Measurements from ENCODE around the gene OXSM. TPM values are rescaled to one million over a fixed set of nuclear protein-coding genes. Genes with fewer than 3 reads are reported as not detected.

OXSM gene
- total and polyA plus RNA-seq, 2 experiments from 2014 or later, result 1.3 to 2.2 TPM

DNA sequence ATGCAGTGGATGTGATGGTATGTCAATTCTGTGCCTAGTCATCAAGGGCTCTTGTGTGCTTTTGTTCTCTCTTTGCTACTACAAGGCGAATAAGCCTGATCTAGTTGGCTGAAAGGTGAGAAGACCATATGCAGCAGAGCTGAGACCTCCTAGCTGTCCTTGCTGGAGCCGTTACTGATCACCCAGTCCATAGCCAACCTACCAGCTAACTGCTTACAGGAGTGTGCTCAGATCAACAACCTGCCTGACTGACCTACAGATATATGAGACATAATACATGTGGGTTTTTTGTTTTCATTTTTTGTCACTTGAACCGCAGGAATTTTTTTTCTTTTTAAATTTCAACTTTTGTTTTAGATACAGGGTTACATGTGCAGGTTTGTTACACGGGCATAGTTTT lies 22.8 kb downstream of the OXSM start:
- H3K4me3 Mint-ChIP-seq, result no peak overlapping the region
- Histone ChIP-seq H3K79me2 (replicated peaks; ENCODE audit: insufficient read depth) (no peaks in the 10 kb centered on the region), H3K36me3 (ENCODE audit: insufficient read depth) (no peaks in the 10 kb centered on the region), H3K4me2 (no peak overlapping the region), H3F3A (replicated peaks; ENCODE audit: low read depth) (no peaks in the 10 kb centered on the region), H3K4me3 (no peak overlapping the region), H2AFZ (peak overlapping the region; percentile 67; the same call in 1 of the 2 replicates), H3K27ac (ENCODE audit: low read depth) (no peak overlapping the region), H3K9me2 (ENCODE audit: insufficient read depth) (peaks cover 3% of the 10 kb centered on the region; the same call in 1 of the 2 replicates), H3K4me1 (ENCODE audit: insufficient read depth) (peaks cover 4% of the 10 kb centered on the region; the same call in 1 of the 2 replicates), H3K27me3 (ENCODE audit: insufficient read depth) (no peaks in the 10 kb centered on the region), H4K20me1 (replicated peaks; ENCODE audit: insufficient read depth) (no peaks in the 10 kb centered on the region)
- H3K27me3 Mint-ChIP-seq (ENCODE audit: insufficient read depth, low read depth, poor library complexity), result no peaks in the 10 kb centered on the region
- DNase-seq (ENCODE audit: low spot score), result no peak
- H3K4me1 Mint-ChIP-seq, result peaks cover 9% of the 10 kb centered on the region; the same call in 1 of the 3 replicates
- TF ChIP-seq ZNF331 (CRISPR knock-in tag; IDR thresholded peaks at IDR 0.05; ENCODE audit: low read depth), result no peak
- TF ChIP-seq NANOG (IDR thresholded peaks at IDR 0.05; ENCODE audit: borderline replicate concordance), result no peak
- no peak overlapping the region for H3K27ac Mint-ChIP-seq
- peaks cover 9% of the 10 kb centered on the region; the same call in 1 of the 3 replicates for H3K9me3 Mint-ChIP-seq
- ATAC-seq, result no peak; the same call in 2 of the 3 replicates
- H3K36me3 Mint-ChIP-seq (ENCODE audit: low read depth), result no peaks in the 10 kb centered on the region

DNA sequence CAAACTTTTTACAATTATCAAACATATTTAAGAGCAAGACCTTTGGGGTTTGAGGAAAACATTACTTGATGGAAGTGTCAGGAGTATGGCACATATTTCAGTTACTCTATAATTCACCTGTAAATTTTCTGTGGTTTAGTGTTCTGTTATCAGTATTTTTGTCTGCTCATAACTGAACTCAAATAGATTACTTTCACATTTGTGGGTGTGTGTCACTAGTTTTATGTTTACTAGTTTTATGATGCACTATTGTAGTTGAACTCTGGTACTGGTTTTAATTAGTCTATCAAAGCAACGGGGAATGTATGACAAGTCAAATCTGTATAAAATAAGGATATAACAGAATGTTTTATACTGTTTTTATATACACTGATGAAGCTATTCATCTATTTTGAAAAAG lies 27.2 kb downstream of the OXSM start:
- peaks cover 43% of the 10 kb centered on the region for H3K4me1 ChIP-seq (ENCODE audit: insufficient read depth)
- Mint-ChIP-seq H3K4me1 (peaks cover 23% of the 10 kb centered on the region), H3K9me3 (peaks cover 9% of the 10 kb centered on the region; the same call in 1 of the 3 replicates), H3K4me3 (no peak overlapping the region), H3K36me3 (ENCODE audit: low read depth) (no peaks in the 10 kb centered on the region), H3K27ac (no peak overlapping the region), H3K27me3 (ENCODE audit: insufficient read depth, low read depth, poor library complexity) (peaks cover 2% of the 10 kb centered on the region)
- no peaks in the 10 kb centered on the region for H3F3A ChIP-seq (replicated peaks; ENCODE audit: low read depth)
- H3K79me2 ChIP-seq (replicated peaks; ENCODE audit: insufficient read depth), result no peaks in the 10 kb centered on the region
- no peaks in the 10 kb centered on the region for H3K36me3 ChIP-seq (ENCODE audit: insufficient read depth)
- H4K20me1 ChIP-seq (replicated peaks; ENCODE audit: insufficient read depth), result no peaks in the 10 kb centered on the region
- H3K9me2 ChIP-seq (ENCODE audit: insufficient read depth), result peaks cover 7% of the 10 kb centered on the region; the same call in 1 of the 2 replicates
- no peak for ATAC-seq
- no peak overlapping the region for H3K4me2 ChIP-seq
- no peaks in the 10 kb centered on the region for H3K27me3 ChIP-seq (ENCODE audit: insufficient read depth)
- H2AFZ ChIP-seq, result no peak overlapping the region; the same call in 1 of the 2 replicates
- DNase-seq (ENCODE audit: low spot score), result no peak
- no peak overlapping the region for H3K4me3 ChIP-seq
- H3K27ac ChIP-seq (ENCODE audit: low read depth), result no peak overlapping the region
- TF ChIP-seq NANOG (IDR thresholded peaks at IDR 0.05; ENCODE audit: borderline replicate concordance) (no peak), ZNF114 (CRISPR knock-in tag; IDR thresholded peaks at IDR 0.05) (no peak)

- Histone ChIP-seq H3K36me3 (ENCODE audit: insufficient read depth) (no peaks in the 10 kb centered on the region), H3K27ac (ENCODE audit: low read depth) (no peak overlapping the region), H4K20me1 (replicated peaks; ENCODE audit: insufficient read depth) (no peaks in the 10 kb centered on the region), H3K4me2 (no peak overlapping the region), H3K9me2 (ENCODE audit: insufficient read depth) (peaks cover 7% of the 10 kb centered on the region; the same call in 1 of the 2 replicates), H3K79me2 (replicated peaks; ENCODE audit: insufficient read depth) (no peaks in the 10 kb centered on the region), H3F3A (replicated peaks; ENCODE audit: low read depth) (no peaks in the 10 kb centered on the region), H3K4me1 (ENCODE audit: insufficient read depth) (peaks cover 43% of the 10 kb centered on the region), H3K4me3 (no peak overlapping the region), H3K27me3 (ENCODE audit: insufficient read depth) (no peaks in the 10 kb centered on the region), H2AFZ (no peak overlapping the region)
- Mint-ChIP-seq H3K9me3 (peaks cover 9% of the 10 kb centered on the region; the same call in 1 of the 3 replicates), H3K36me3 (ENCODE audit: low read depth) (no peaks in the 10 kb centered on the region), H3K27me3 (ENCODE audit: insufficient read depth, low read depth, poor library complexity) (peaks cover 2% of the 10 kb centered on the region), H3K27ac (no peak overlapping the region), H3K4me3 (no peak overlapping the region), H3K4me1 (peaks cover 21% of the 10 kb centered on the region)
- DNase-seq (ENCODE audit: low spot score) (no peak), ATAC-seq (no peak)
- TF ChIP-seq NANOG (IDR thresholded peaks at IDR 0.05; ENCODE audit: borderline replicate concordance) (no peak), CREB1 (CRISPR knock-in tag; IDR thresholded peaks at IDR 0.05; ENCODE audit: low read depth) (no peak), ZNF114 (CRISPR knock-in tag; IDR thresholded peaks at IDR 0.05) (no peak), JUNB (IDR thresholded peaks at IDR 0.05; ENCODE audit: unreplicated experiment) (no peak), STAT1 (IDR thresholded peaks at IDR 0.05; ENCODE audit: unreplicated experiment) (no peak), EZH2 (IDR thresholded peaks at IDR 0.05; ENCODE audit: low read depth, unreplicated experiment) (no peak), EZH2phosphoT487 (IDR thresholded peaks at IDR 0.05; ENCODE audit: unreplicated experiment) (no peak), ZNF462 (CRISPR knock-in tag; IDR thresholded peaks at IDR 0.05) (no peak)
Measured at GRCh38 chr3:25817638-25818037, 27.7 kb downstream of the OXSM start.
